Amygdala (tissue), 56 donors: ENCODE measurements around the gene CLIC6.
"Not testable (repeated sequence)": the region's sequence is repeated elsewhere in the genome, so short reads cannot be mapped to it uniquely, and the experiment has no call there.

Source experiments
- DNase-seq, 56 donors: peaks; one replicate each; lab custom pipeline; 2025; lab: John Stamatoyannopoulos, UW

The CLIC6 gene

GRCh38 chr21:34650861-34651431, 17.8 kb upstream of the CLIC6 start:
- no peak for DNase-seq

GRCh38 chr21:34651642-34652041, 17.2 kb upstream of the CLIC6 start:
- DNase-seq = no peak

- no peak for DNase-seq
These were observed 15.3 kb upstream of the CLIC6 start for GRCh38 chr21:34653522-34653921.

- no peak for DNase-seq
These were observed 6.9 kb upstream of the CLIC6 start for GRCh38 chr21:34661848-34662247.

GRCh38 chr21:34667761-34668160, 1.0 kb upstream of the CLIC6 start:
- no peak for DNase-seq

GRCh38 chr21:34669149-34669879, 520 bp downstream of the CLIC6 start:
- no peak for DNase-seq

- not testable (repeated sequence) for DNase-seq
These were observed 1.1 kb downstream of the CLIC6 start for GRCh38 chr21:34669880-34670219.

GRCh38 chr21:34670220-34670961, 1.6 kb downstream of the CLIC6 start:
- no peak for DNase-seq

- no peak for DNase-seq
These were observed 2.2 kb downstream of the CLIC6 start for GRCh38 chr21:34670962-34671348.

GRCh38 chr21:34671462-34671861, 2.7 kb downstream of the CLIC6 start:
- no peak for DNase-seq

- no peak for DNase-seq
These were observed 3.1 kb downstream of the CLIC6 start for GRCh38 chr21:34671891-34672290.

GRCh38 chr21:34673006-34673405, 4.2 kb downstream of the CLIC6 start:
- no peak for DNase-seq

GRCh38 chr21:34674468-34674867, 5.7 kb downstream of the CLIC6 start:
- no peak for DNase-seq

GRCh38 chr21:34675871-34676270, 7.1 kb downstream of the CLIC6 start:
- DNase-seq = no peak

GRCh38 chr21:34679051-34679450, 10.3 kb downstream of the CLIC6 start:
- DNase-seq = no peak

GRCh38 chr21:34684174-34684876, 15.5 kb downstream of the CLIC6 start:
- DNase-seq = no peak

- no peak for DNase-seq
These were observed 18.3 kb downstream of the CLIC6 start for GRCh38 chr21:34687065-34687464.

- DNase-seq = no peak
These were observed 19.0 kb downstream of the CLIC6 start for GRCh38 chr21:34687745-34688144.

- DNase-seq = peak in 8 of 56 donors; percentile 4 to 20 (median 8)
These were observed 19.4 kb downstream of the CLIC6 start for GRCh38 chr21:34688145-34688544.

GRCh38 chr21:34688715-34689114, 19.9 kb downstream of the CLIC6 start:
- no peak for DNase-seq
